AG09309 (cell line): ENCODE data around the gene PPM1G.

ENCODE experiments used
- DNase-seq: peaks from one replicate; pipeline ENCODE4 v3.0.0-alpha.2; 2010; ENCODE audit warnings: low read depth
- H3K4me3 ChIP-seq: 2 replicates; pipeline ENCODE4 v1.5.1; 2011; ENCODE audit warnings: mild to moderate bottlenecking, low read depth, low read length, moderate library complexity; ENCODE audit not compliant: control insufficient read depth
- CTCF ChIP-seq: IDR thresholded peaks from 2 replicates; pipeline ENCODE4 v1.5.1; 2011; ENCODE audit warnings: mild to moderate bottlenecking, low read depth, low read length, inconsistent platforms; ENCODE audit not compliant: insufficient read depth, control insufficient read depth; ENCODE audit errors: missing control alignments

PPM1G gene

GRCh38 chr2:27375513-27376099 lies 33.8 kb downstream of the PPM1G start:
- TF ChIP-seq CTCF = no peak
- no peak for DNase-seq
- no peak overlapping the region for H3K4me3 ChIP-seq

- no peak for TF ChIP-seq CTCF
- no peak overlapping the region for H3K4me3 ChIP-seq
- DNase-seq = no peak
Measured at GRCh38 chr2:27373567-27373966, 35.8 kb downstream of the PPM1G start.

GRCh38 chr2:27372937-27373336 lies 36.5 kb downstream of the PPM1G start:
- no peak overlapping the region for H3K4me3 ChIP-seq
- no peak for DNase-seq
- no peak for TF ChIP-seq CTCF

GRCh38 chr2:27370816-27371620 lies 38.4 kb downstream of the PPM1G start:
- peak overlapping the region; percentile 84 for H3K4me3 ChIP-seq
- no peak for DNase-seq
- TF ChIP-seq CTCF = no peak

- peak; percentile 75 for TF ChIP-seq CTCF
- DNase-seq = peak; percentile 97
- peak within 1 kb of the TSS; percentile 84 for H3K4me3 ChIP-seq
Measured at GRCh38 chr2:27370026-27370815, 39.2 kb downstream of the PPM1G start, which contains the start of the genes EIF2B4 and SNX17. EIF2B4 (minus strand) TSS chr2:27370338; CDS start chr2:27370314, 24 bp downstream. SNX17 (plus strand) TSS chr2:27370616; CDS start chr2:27370744, 128 bp downstream.

- no peak for DNase-seq
- peak overlapping the region; percentile 67 for H3K4me3 ChIP-seq
- no peak for TF ChIP-seq CTCF
Measured at GRCh38 chr2:27369471-27370025, 39.8 kb downstream of the PPM1G start.
